Embryonic facial prominence (tissue), 1 donor: ENCODE data around the gene FUT4.
"Not testable (repeated sequence)": the region's sequence is repeated elsewhere in the genome, so short reads cannot be mapped to it uniquely, and the experiment has no call there.

Source experiments
- DNase-seq: peaks from one replicate; pipeline ENCODE4 v3.0.0-alpha.2; 2016; ENCODE audit errors: extremely low spot score

Gene FUT4

GRCh38 chr11:94567181-94567670, 23.5 kb downstream of the FUT4 start, which contains the start of gene PIWIL4:
Gene PIWIL4 (plus strand): TSS chr11:94567368. CDS start chr11:94567519, 151 bp downstream.
- no peak for DNase-seq

GRCh38 chr11:94568200-94568599, 24.5 kb downstream of the FUT4 start:
- DNase-seq, result no peak

GRCh38 chr11:94568717-94569116, 25.0 kb downstream of the FUT4 start:
- DNase-seq, result no peak

GRCh38 chr11:94572975-94573374, 29.3 kb downstream of the FUT4 start:
- DNase-seq, result not testable (repeated sequence)

- DNase-seq, result no peak
These were observed 30.7 kb downstream of the FUT4 start for GRCh38 chr11:94574193-94574961.

GRCh38 chr11:94576306-94576705, 32.6 kb downstream of the FUT4 start:
- DNase-seq, result no peak

GRCh38 chr11:94577841-94578240, 34.1 kb downstream of the FUT4 start:
- DNase-seq, result no peak

GRCh38 chr11:94581926-94582325, 38.2 kb downstream of the FUT4 start:
- DNase-seq, result no peak

- no peak for DNase-seq
These were observed 39.6 kb downstream of the FUT4 start for GRCh38 chr11:94583213-94583865.

- no peak for DNase-seq
These were observed 40.3 kb downstream of the FUT4 start for GRCh38 chr11:94583866-94584500.

GRCh38 chr11:94584978-94585377, 41.3 kb downstream of the FUT4 start:
- no peak for DNase-seq

- no peak for DNase-seq
These were observed 41.7 kb downstream of the FUT4 start for GRCh38 chr11:94585399-94585798.

- DNase-seq, result no peak
These were observed 42.8 kb downstream of the FUT4 start for GRCh38 chr11:94586546-94586945.

- DNase-seq, result no peak
These were observed 43.3 kb downstream of the FUT4 start for GRCh38 chr11:94586978-94587377.

GRCh38 chr11:94588366-94588942, 44.7 kb downstream of the FUT4 start:
- DNase-seq, result no peak

GRCh38 chr11:94590352-94591041, 46.8 kb downstream of the FUT4 start:
- DNase-seq, result no peak

GRCh38 chr11:94593030-94593429, 49.3 kb downstream of the FUT4 start:
- DNase-seq, result no peak

- no peak for DNase-seq
These were observed 51.4 kb downstream of the FUT4 start for GRCh38 chr11:94595076-94595475.

- DNase-seq, result no peak
These were observed 54.2 kb downstream of the FUT4 start for GRCh38 chr11:94597896-94598295.
